Measurements from ENCODE around the gene ATP8A2. TPM values are rescaled to one million over a fixed set of nuclear protein-coding genes. Genes with fewer than 3 reads are reported as not detected.

Gene ATP8A2
- total and polyA plus RNA-seq, 2 of the 4 experiments (the other 2 are of a cell fraction) = 0.02 to 0.18 TPM

DNA sequence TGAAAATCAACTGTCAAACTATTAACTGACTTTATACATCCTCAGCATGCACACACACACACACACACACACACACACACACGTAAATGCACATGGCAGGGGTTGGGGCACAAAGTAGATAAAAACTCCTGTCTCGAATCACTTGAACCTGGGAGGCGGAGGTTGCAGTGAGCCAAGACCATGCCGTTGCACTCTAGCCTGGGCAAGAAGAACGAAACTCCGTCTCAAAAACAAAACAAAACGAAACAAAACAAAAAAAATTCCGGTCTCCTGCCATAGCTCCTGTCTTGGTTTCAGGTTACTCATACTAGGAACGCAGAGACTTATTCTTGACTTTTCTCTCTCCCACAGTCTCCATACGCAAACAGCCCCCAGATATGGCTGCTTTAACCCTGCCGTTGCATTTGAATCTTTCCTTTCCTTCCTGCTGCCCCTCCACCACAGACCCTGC is 531.1 kb downstream of the ATP8A2 start:
- Histone ChIP-seq H3K27ac (ENCODE audit: insufficient read depth, low read length) (no peak overlapping the region), H4K20me1 (ENCODE audit: insufficient read depth, low read length) (no peaks in the 10 kb centered on the region), H3K9me3 (ENCODE audit: control insufficient read depth, insufficient read depth, low read length) (peaks cover 10% of the 10 kb centered on the region), H2BK20ac (ENCODE audit: low read depth, low read length) (no peak overlapping the region), H2AK5ac (ENCODE audit: low read depth, low read length) (no peak overlapping the region), H4K5ac (ENCODE audit: low read depth, low read length) (no peak overlapping the region), H3K23ac (ENCODE audit: low read depth, low read length) (no peak overlapping the region), H3K36me3 (ENCODE audit: control insufficient read depth, insufficient read depth, low read length) (no peaks in the 10 kb centered on the region), H3K27me3 (ENCODE audit: control insufficient read depth, insufficient read depth, low read length) (no peaks in the 10 kb centered on the region), H2AFZ (replicated peaks; ENCODE audit: low read length, poor library complexity) (no peak overlapping the region), H3K4me3 (ENCODE audit: insufficient read depth, low read depth, low read length) (no peak overlapping the region), H4K91ac (ENCODE audit: insufficient read depth, low read depth, low read length) (no peak overlapping the region), H2BK15ac (ENCODE audit: low read depth, low read length) (no peak overlapping the region), H3K56ac (ENCODE audit: extremely low read depth, insufficient read depth, low read length) (no peak overlapping the region), H2BK120ac (ENCODE audit: low read depth, low read length) (no peak overlapping the region), H4K8ac (ENCODE audit: low read depth in 2 of 2, low read length in 2 of 2) (no peak overlapping the region), H3K14ac (replicated peaks; ENCODE audit: low read depth, low read length) (no peak overlapping the region), H3K79me1 (ENCODE audit: low read depth in 1 of 2, low read length in 2 of 2) (no peaks in the 10 kb centered on the region), H3K9ac (ENCODE audit: low read depth, low read length) (no peak overlapping the region), H3K4me1 (ENCODE audit: control insufficient read depth, insufficient read depth, low read length) (no peaks in the 10 kb centered on the region), H3K18ac (ENCODE audit: low read depth, low read length) (no peak overlapping the region), H3K4ac (ENCODE audit: low read depth, low read length) (no peak overlapping the region), H2BK5ac (ENCODE audit: low read depth, low read length, poor library complexity, severe bottlenecking) (no peak overlapping the region), H2AK9ac (replicated peaks; ENCODE audit: low read depth, low read length, poor library complexity) (no peak overlapping the region), H3K4me2 (ENCODE audit: low read depth, low read length) (no peak overlapping the region), H3K9me1 (ENCODE audit: insufficient read depth, low read length) (no peaks in the 10 kb centered on the region)
- ChIA-PET POLR2A (ENCODE audit: unreplicated experiment) (no interaction called here), CTCF (no interaction called here)
- ATAC-seq (ENCODE audit: low read depth) = no peak
- dilution Hi-C loops (cut with HindIII; ENCODE audit: low sequenced_read_pairs, unreplicated experiment) (no loop called here), intact Hi-C loops (cut with micrococcal nuclease) (no loop called here), in situ Hi-C loops (cut with MboI; ENCODE audit: low sequenced_read_pairs) (no loop called here)
- 80% methylated on average over 2 of the region's 11 CpGs; no CpG with 5 or more reads in 1 of the 2 experiments for WGBS, 2 experiments (ENCODE audit: extremely low coverage in 2 of 2, insufficient read length in 1 of 2)
- TF ChIP-seq RAD21 (IDR thresholded peaks at IDR 0.05; ENCODE audit: low read length) = no peak
- TF ChIP-seq MXI1 (IDR thresholded peaks at IDR 0.05; ENCODE audit: borderline replicate concordance, low read depth, low read length) = no peak
- no peak for TF ChIP-seq CEBPB (IDR thresholded peaks at IDR 0.05; ENCODE audit: low read depth, low read length)
- no peak for TF ChIP-seq CHD1 (IDR thresholded peaks at IDR 0.05; ENCODE audit: low read depth, low read length)
- no peak for TF ChIP-seq POLR2A (IDR thresholded peaks at IDR 0.05; ENCODE audit: low read depth, low read length)
- TF ChIP-seq RFX5 (IDR thresholded peaks at IDR 0.05; ENCODE audit: low read depth, low read length) = no peak
- TF ChIP-seq, protein P1, sequence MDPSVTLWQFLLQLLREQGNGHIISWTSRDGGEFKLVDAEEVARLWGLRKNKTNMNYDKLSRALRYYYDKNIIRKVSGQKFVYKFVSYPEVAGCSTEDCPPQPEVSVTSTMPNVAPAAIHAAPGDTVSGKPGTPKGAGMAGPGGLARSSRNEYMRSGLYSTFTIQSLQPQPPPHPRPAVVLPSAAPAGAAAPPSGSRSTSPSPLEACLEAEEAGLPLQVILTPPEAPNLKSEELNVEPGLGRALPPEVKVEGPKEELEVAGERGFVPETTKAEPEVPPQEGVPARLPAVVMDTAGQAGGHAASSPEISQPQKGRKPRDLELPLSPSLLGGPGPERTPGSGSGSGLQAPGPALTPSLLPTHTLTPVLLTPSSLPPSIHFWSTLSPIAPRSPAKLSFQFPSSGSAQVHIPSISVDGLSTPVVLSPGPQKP (IDR thresholded peaks at IDR 0.05; ENCODE audit: borderline replicate concordance, low read depth, low read length) = no peak
- TF ChIP-seq RCOR1 (IDR thresholded peaks at IDR 0.05; ENCODE audit: insufficient replicate concordance, low read length) = no peak
- TF ChIP-seq NFE2L2 (IDR thresholded peaks at IDR 0.05; ENCODE audit: low read depth, low read length) = no peak
- TF ChIP-seq MAZ (IDR thresholded peaks at IDR 0.05; ENCODE audit: borderline replicate concordance, low read depth, low read length) = no peak
- no peak for TF ChIP-seq SMC3 (IDR thresholded peaks at IDR 0.05; ENCODE audit: low read depth, low read length)
- TF ChIP-seq, protein P2, sequence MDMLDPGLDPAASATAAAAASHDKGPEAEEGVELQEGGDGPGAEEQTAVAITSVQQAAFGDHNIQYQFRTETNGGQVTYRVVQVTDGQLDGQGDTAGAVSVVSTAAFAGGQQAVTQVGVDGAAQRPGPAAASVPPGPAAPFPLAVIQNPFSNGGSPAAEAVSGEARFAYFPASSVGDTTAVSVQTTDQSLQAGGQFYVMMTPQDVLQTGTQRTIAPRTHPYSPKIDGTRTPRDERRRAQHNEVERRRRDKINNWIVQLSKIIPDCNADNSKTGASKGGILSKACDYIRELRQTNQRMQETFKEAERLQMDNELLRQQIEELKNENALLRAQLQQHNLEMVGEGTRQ (IDR thresholded peaks at IDR 0.05; ENCODE audit: low read depth, low read length) = no peak
- TF ChIP-seq BHLHE40 (IDR thresholded peaks at IDR 0.05; ENCODE audit: low read depth, low read length) = no peak
- TF ChIP-seq, protein P3, sequence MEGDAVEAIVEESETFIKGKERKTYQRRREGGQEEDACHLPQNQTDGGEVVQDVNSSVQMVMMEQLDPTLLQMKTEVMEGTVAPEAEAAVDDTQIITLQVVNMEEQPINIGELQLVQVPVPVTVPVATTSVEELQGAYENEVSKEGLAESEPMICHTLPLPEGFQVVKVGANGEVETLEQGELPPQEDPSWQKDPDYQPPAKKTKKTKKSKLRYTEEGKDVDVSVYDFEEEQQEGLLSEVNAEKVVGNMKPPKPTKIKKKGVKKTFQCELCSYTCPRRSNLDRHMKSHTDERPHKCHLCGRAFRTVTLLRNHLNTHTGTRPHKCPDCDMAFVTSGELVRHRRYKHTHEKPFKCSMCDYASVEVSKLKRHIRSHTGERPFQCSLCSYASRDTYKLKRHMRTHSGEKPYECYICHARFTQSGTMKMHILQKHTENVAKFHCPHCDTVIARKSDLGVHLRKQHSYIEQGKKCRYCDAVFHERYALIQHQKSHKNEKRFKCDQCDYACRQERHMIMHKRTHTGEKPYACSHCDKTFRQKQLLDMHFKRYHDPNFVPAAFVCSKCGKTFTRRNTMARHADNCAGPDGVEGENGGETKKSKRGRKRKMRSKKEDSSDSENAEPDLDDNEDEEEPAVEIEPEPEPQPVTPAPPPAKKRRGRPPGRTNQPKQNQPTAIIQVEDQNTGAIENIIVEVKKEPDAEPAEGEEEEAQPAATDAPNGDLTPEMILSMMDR (conservative IDR thresholded peaks at IDR 0.05; ENCODE audit: low read depth, low read length) = no peak
- TF ChIP-seq MAFK (IDR thresholded peaks at IDR 0.05; ENCODE audit: low read depth, low read length) = no peak
- TF ChIP-seq FOS (IDR thresholded peaks at IDR 0.05; ENCODE audit: low read depth, low read length) = no peak
- BruUV-seq (replicated peaks) = no TSS peak
- DNase-seq = no peak
